HG03575 (cell line): Measurements from ENCODE around the gene NUP205.
"Not testable (repeated sequence)": the region's sequence is repeated elsewhere in the genome, so short reads cannot be mapped to it uniquely, and the experiment has no call there.

Source experiments
- ATAC-seq: cut with Tn5 transposase; IDR thresholded peaks from one replicate; pipeline ENCODE4 v1.9.1; 2021; ENCODE audit not compliant: unreplicated experiment, insufficient number of reproducible peaks, low FRiP score; ENCODE audit errors: extremely low read depth

The NUP205 gene

GRCh38 chr7:135616136-135616535, 58.4 kb downstream of the NUP205 start:
- ATAC-seq, result no peak

DNA sequence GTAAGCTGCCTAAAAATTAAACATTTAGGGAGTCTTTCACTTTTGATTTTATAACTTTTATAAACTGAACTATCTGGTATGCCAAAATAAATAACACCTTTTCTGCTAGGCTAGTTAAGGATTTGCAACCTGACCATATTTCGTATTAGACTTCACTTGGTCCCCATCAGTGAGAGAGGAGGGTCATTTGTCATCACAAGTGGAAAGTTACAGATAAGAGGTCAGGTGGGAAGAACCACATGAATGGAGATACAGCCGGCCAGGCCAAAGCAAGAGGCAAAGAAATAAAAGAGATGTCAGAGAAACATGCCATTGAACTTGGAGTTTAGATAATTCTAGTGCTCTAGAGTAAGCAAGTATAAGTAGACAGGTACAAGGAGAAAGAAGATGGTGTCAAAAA, 60.1 kb downstream of the NUP205 start:
- ATAC-seq, result no peak

- ATAC-seq, result no peak
Measured at GRCh38 chr7:135618510-135618909, 60.8 kb downstream of the NUP205 start.

- no peak for ATAC-seq
Measured at GRCh38 chr7:135620447-135620846, 62.7 kb downstream of the NUP205 start.

GRCh38 chr7:135620980-135621850, 63.5 kb downstream of the NUP205 start:
- ATAC-seq, result no peak

- ATAC-seq, result no peak
Measured at GRCh38 chr7:135634191-135634878, 76.6 kb downstream of the NUP205 start.

GRCh38 chr7:135639690-135640089, 82.0 kb downstream of the NUP205 start:
- not testable (repeated sequence) for ATAC-seq

GRCh38 chr7:135644154-135644553, 86.4 kb downstream of the NUP205 start:
- no peak for ATAC-seq

GRCh38 chr7:135644729-135645128, 87.0 kb downstream of the NUP205 start:
- ATAC-seq, result no peak

DNA sequence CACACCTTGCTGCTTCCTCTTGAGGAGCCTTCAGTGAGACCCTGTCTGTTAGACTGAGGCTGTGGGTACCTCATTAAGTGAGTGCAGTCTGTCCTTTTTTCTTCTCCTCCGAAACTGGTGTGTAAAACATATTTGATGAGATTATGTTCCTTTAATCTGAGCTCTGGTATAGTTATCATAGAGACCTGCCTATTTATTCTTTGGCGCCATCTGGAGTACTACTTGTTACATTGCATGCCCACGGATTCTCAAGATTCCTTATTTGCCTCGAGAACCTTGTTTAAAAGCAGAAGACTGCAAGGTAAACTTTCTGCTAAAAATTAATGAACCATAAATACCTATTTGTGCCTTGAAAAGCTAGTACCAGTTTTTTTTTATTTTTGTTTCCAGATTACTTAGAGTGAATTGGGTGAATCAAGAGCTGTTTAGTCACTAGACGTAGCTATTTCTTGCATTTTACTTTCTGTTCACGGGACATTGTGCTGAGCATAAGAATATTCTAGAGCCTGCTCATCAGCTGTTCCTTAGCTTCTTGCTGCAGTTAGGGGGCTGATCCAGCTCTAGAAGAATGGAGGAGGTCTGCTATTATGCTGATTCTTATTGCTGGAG, 87.7 kb downstream of the NUP205 start:
- ATAC-seq, result no peak

GRCh38 chr7:135647755-135648154, 90.0 kb downstream of the NUP205 start:
- ATAC-seq, result no peak

GRCh38 chr7:135648235-135648634, 90.5 kb downstream of the NUP205 start:
- ATAC-seq, result no peak

DNA sequence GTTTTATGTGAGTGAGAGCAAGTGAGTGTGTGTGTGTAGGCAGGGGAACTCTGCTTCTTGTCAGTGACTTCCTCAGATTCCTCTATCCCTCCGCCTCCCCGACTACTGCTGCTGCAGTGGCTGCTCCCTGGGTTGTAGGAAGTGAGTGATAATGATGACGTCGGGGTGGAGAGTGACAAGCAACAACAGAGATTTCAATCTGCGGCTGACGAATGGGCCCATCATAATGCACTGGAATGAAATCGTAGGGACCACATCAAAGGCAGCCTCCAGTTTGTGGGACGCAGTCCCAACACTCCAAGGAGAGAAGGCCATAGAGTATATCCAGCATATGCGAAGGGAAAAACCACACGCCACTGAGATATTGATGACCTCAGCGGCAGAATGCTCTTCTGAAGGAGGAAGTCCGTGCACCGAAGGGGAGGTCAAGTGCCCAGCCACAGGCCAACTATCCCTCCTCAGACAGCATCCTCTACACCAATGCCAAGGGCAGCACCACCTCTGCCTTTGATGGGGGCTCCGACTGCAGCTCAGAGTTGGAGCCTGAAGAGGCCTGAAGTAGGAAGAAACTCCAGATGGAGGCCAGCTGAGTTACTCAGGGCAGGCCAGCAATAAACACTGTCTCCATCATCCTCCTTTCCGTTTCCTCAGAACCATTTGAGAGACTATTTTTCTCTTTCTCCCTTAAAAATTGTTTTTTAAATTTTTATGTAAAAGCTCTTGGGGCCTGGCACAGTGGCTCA, 93.3 kb downstream of the NUP205 start:
- no peak for ATAC-seq

GRCh38 chr7:135653340-135654080, 95.8 kb downstream of the NUP205 start:
- ATAC-seq, result no peak

- ATAC-seq, result no peak
Measured at GRCh38 chr7:135658564-135658963, 100.8 kb downstream of the NUP205 start.

- ATAC-seq, result no peak
Measured at GRCh38 chr7:135659159-135659846, 101.6 kb downstream of the NUP205 start.

DNA sequence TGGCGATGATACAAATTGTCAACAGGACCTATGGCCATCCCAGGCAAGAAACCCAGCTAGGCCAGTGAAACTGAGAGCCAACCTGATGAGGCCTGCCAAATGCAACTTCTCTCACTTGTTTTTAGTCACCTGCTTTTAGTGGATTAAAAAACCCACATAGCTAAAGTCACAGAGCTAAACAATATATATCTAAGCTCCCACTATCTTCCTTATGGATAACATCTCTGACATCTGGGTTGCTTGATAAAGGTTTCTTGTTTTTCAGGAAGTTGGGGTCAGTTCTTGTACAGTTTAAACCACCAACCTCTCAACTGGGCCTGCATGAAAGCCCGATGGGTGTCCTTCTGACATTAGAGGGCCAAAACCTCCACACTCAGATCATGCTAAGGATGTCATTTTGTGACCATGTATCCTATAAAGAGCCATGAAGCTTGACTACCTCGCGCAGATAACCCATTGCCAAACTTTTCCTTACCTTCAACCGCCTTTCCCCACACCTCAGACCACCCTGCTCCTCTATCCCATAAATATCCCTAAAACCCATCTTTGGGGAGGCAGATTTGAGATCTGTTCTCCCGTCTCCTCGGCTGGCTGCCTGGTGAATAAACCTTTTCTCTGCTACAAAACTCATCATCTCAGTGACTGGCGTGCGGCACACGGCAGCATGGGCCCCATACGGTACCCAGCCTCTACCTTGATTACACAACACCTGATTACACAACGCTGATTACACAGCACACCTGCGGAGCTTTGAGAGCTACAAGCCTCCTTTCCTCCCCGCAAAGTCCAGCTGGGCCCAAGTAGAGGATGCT, 103.8 kb downstream of the NUP205 start:
- no peak for ATAC-seq

DNA sequence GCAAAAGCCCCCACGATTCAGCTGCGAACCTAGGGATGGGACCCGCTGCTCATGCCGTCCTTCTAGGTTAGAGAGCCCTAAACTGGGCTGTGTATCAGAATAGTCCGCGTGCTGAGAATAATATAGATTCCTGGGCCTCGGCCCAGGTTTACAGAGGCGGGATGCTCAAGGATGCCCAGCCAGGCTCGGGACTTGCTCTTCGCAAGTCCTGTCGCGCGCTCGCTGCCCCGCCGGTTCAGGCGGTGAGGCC, 104.3 kb downstream of the NUP205 start:
- ATAC-seq, result no peak
